ENCODE results near the gene RGS7BP.

DNA sequence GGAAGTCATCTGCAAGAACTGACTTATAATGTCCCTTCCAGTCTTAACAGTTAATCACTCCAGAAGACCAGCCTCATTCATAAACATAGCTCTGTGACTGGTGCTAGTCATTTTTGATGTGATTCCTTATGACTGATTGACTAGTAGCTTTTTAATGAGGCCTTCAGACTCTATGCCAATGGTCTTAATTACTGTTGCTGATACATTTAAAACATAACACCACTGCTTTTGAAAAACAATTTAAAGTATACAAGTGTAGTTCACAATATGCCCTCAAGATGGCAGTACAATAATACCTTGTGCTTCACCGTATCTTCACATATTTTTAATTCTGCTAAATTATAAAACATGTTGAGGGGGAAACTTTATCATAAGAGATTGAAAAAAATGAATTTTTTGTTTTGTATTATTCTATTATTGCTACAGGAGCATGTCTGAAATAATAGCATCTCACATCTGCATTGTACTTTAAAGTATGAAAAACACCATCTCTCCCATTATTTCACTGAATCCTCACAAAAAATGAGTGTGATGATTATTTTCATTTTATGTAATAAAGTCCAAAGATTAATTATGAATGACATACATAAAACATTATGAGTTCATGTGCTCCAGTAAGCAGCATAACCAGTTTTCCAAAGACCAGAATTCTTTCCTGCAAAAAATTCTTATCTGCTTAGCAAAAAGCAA lies 129.3 kb downstream of the RGS7BP start:
- TF ChIP-seq, protein P1, sequence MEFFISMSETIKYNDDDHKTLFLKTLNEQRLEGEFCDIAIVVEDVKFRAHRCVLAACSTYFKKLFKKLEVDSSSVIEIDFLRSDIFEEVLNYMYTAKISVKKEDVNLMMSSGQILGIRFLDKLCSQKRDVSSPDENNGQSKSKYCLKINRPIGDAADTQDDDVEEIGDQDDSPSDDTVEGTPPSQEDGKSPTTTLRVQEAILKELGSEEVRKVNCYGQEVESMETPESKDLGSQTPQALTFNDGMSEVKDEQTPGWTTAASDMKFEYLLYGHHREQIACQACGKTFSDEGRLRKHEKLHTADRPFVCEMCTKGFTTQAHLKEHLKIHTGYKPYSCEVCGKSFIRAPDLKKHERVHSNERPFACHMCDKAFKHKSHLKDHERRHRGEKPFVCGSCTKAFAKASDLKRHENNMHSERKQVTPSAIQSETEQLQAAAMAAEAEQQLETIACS (CRISPR knock-in tag; IDR thresholded peaks at IDR 0.05), result no peak
- no peak for TF ChIP-seq DNMT1 (CRISPR knock-in tag; IDR thresholded peaks at IDR 0.05)
- TF ChIP-seq ZFP41 (CRISPR knock-in tag; IDR thresholded peaks at IDR 0.05; ENCODE audit: borderline replicate concordance), result no peak
- no peak for TF ChIP-seq ATM (IDR thresholded peaks at IDR 0.05; ENCODE audit: borderline replicate concordance)
- TF ChIP-seq, protein P2, sequence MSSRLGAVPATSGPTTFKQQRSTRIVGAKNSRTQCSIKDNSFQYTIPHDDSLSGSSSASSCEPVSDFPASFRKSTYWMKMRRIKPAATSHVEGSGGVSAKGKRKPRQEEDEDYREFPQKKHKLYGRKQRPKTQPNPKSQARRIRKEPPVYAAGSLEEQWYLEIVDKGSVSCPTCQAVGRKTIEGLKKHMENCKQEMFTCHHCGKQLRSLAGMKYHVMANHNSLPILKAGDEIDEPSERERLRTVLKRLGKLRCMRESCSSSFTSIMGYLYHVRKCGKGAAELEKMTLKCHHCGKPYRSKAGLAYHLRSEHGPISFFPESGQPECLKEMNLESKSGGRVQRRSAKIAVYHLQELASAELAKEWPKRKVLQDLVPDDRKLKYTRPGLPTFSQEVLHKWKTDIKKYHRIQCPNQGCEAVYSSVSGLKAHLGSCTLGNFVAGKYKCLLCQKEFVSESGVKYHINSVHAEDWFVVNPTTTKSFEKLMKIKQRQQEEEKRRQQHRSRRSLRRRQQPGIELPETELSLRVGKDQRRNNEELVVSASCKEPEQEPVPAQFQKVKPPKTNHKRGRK (CRISPR knock-in tag; IDR thresholded peaks at IDR 0.05), result no peak
- TF ChIP-seq HNRNPLL (IDR thresholded peaks at IDR 0.05; ENCODE audit: low read depth, low read length, poor library complexity, severe bottlenecking), result no peak
